GM13977 (cell line): ENCODE results near the gene TFCP2.

ENCODE experiments used
- DNase-seq: peaks from one replicate; pipeline ENCODE4 v3.0.0; 2012; ENCODE audit warnings: low spot score
- CTCF ChIP-seq: IDR thresholded peaks from 2 replicates; pipeline ENCODE4 v1.5.1; 2012; ENCODE audit warnings: mild to moderate bottlenecking, control low read depth; ENCODE audit not compliant: insufficient read depth; ENCODE audit errors: extremely low read depth, missing control alignments
- in situ Hi-C: fragments of 300-500 bp; cut with MboI; formaldehyde crosslinking; loops from one replicate; pipeline ENCODE4 v1.12.0; 2022; ENCODE audit warnings: low sequenced_read_pairs, low pct_unique_long_range_greater_than_20kb, mixed read lengths, inconsistent platforms; ENCODE audit not compliant: unreplicated experiment

Gene TFCP2

GRCh38 chr12:51217133-51217967, 44.4 kb upstream of the TFCP2 start:
- in situ Hi-C loops, result no loop called here
- DNase-seq, result peak; percentile 87
- TF ChIP-seq CTCF, result peak; percentile 55

- DNase-seq, result no peak
- TF ChIP-seq CTCF, result no peak
- in situ Hi-C loops, result no loop called here
Observed at GRCh38 chr12:51216642-51217041, 43.7 kb upstream of the TFCP2 start.

DNA sequence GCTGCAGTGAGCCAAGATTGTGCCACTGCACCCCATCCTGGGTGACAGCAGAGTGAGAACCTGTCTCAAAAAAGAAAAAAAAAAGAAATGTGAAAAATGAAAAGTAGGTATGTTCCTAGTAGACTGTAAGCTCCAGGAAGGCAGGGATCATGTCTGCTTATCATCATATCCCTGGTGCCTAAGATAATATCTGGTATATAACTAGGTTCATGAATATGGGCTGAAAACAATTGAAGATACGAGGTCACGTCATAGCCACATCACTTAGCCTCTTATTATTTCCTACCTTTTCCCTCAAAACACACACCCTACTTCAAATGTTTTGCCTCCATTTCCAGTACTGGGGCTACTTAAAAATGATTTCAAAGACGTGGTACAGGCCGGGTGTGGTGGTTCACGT, 42.0 kb upstream of the TFCP2 start:
- TF ChIP-seq CTCF, result no peak
- no peak for DNase-seq
- in situ Hi-C loops, result no loop called here

GRCh38 chr12:51210690-51211395, 37.9 kb upstream of the TFCP2 start:
- no peak for TF ChIP-seq CTCF
- in situ Hi-C loops, result no loop called here
- no peak for DNase-seq

DNA sequence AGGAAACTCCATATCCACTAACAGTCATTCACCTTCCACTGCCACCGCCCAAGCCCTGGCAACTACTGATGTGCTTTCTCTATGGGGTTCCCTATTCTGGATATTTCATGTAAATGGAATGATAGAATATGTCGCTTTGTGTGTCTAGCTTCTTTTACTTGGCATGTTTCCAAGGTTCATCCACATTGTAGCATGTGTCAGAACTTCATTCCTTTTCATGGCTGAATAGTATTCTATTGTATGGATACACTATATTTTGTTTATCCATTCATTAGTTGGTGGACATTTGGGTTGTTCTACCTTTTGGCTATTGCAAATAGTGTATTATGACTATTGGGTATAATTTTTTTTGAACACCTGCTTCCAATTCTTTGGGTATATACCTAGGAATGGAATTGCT, 36.3 kb upstream of the TFCP2 start:
- no peak for TF ChIP-seq CTCF
- no peak for DNase-seq
- in situ Hi-C loops, result no loop called here

DNA sequence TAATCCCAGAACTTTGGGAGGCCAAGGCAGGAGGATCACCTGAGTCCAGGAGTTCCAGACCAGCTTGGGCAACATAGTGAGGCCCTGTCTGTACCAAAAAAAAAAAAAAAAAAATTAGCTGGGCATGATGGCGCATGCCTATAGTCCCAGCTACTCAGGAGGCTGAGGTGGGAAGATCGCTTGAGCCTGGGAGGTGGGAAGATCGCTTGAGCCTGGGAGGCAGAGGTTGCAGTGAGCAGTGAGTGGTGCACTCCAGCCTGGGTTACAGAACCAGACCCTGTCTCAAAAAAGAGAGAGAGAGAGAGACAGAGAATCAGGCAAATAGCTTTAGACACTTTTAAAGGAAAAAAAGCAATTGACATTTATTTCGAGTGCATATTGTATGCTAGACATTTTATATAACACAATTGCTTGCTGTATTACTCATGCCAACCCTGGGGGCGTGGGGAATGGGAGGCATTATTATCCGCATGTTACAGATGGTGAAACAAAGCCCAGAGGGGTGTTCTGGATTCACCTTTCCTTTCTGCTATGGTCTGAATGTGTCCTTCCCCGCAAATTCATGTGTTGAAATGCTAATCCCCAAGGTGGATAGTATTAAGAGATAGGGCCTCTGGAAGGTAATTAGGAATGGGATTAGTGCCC, 35.2 kb upstream of the TFCP2 start:
- in situ Hi-C loops, result no loop called here
- no peak for DNase-seq
- no peak for TF ChIP-seq CTCF
